22Rv1 (cell line): ENCODE measurements around the gene MSI2.

Experiments used
- CTCF ChIP-seq: fragments of 450-650 bp; IDR thresholded peaks from 2 replicates; pipeline ENCODE4 v1.5.1; 2017; ENCODE audit warnings: mild to moderate bottlenecking
- ZFX ChIP-seq: fragments of 450-650 bp; IDR thresholded peaks from 2 replicates; pipeline ENCODE4 v1.6.1; 2017; ENCODE audit warnings: antibody characterized with exemption, borderline replicate concordance

- no peak for TF ChIP-seq CTCF
- no peak for TF ChIP-seq ZFX
Observed at GRCh38 chr17:57663326-57664070, 407.2 kb downstream of the MSI2 start.
